Fibroblast of the aortic adventitia (primary cell): ENCODE data around the gene SDK2. TPM values are rescaled to one million over a fixed set of nuclear protein-coding genes. Genes with fewer than 3 reads are reported as not detected.

Source experiments
- DNase-seq: peaks from one replicate; pipeline ENCODE4 v3.0.0-alpha.2; 2010; ENCODE audit warnings: low read depth
- H3K4me3 ChIP-seq: 2 replicates; pipeline ENCODE4 v1.5.1; 2011; ENCODE audit warnings: low read depth, mild to moderate bottlenecking, control low read depth, low read length, moderate library complexity
- total RNA-seq: library from RNA; depleted of rRNA; stranded (reverse); fragments of >200 nt; gene quantifications from 2 replicates; pipeline ENCODE4 v1.2.3, GENCODE V29; 2012; ENCODE audit warnings: low replicate concordance
- TF ChIP-seq, protein P1 (sequence below): IDR thresholded peaks from 2 replicates; pipeline ENCODE4 v1.5.1; 2011; ENCODE audit warnings: mild to moderate bottlenecking, low read length, control low read depth, inconsistent platforms; ENCODE audit not compliant: insufficient read depth

SDK2 gene
- total RNA-seq, 1 donor = not detected

DNA sequence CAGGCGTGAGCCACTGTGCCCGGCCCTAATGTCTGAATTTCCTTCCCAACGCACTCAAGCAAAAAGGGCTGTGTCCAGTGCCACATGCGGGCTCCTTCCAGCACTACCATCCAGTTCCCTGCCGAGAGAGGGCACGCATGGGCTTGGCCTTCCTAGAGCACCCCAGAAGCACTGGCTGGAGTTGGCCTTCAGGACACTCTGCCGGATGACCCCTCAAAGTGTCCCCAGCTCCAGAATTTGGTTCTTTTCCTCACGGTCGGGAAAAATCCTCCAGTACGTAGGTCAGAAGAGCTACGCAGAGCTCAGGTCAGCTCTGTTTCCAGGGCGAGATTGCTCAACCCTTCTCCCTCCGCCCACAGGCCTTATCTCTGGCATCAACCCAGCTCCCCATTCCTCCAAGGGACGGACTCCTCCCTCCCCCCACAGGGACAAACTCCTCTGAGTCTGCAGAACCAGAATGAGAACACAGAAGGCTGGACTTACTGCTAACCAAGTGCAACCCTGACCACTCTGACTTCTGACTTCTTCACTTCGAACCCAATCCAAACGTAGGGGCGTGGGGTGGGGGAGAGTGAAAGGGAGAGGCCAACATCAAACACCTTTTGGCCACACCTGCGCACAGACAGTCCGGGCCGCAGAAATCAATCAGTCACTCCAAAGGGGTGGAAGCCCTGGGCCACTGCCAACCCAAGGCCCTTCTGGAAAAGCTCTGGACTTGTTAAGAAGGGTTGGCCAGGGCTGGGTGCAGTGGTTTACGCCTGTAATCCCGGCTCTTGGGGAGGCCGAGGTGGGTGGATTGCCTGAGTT is 336.0 kb downstream of the SDK2 start:
- TF ChIP-seq, protein P1, sequence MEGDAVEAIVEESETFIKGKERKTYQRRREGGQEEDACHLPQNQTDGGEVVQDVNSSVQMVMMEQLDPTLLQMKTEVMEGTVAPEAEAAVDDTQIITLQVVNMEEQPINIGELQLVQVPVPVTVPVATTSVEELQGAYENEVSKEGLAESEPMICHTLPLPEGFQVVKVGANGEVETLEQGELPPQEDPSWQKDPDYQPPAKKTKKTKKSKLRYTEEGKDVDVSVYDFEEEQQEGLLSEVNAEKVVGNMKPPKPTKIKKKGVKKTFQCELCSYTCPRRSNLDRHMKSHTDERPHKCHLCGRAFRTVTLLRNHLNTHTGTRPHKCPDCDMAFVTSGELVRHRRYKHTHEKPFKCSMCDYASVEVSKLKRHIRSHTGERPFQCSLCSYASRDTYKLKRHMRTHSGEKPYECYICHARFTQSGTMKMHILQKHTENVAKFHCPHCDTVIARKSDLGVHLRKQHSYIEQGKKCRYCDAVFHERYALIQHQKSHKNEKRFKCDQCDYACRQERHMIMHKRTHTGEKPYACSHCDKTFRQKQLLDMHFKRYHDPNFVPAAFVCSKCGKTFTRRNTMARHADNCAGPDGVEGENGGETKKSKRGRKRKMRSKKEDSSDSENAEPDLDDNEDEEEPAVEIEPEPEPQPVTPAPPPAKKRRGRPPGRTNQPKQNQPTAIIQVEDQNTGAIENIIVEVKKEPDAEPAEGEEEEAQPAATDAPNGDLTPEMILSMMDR = no peak
- H3K4me3 ChIP-seq = peak overlapping the region; percentile 56
- peak; percentile 98 for DNase-seq

DNA sequence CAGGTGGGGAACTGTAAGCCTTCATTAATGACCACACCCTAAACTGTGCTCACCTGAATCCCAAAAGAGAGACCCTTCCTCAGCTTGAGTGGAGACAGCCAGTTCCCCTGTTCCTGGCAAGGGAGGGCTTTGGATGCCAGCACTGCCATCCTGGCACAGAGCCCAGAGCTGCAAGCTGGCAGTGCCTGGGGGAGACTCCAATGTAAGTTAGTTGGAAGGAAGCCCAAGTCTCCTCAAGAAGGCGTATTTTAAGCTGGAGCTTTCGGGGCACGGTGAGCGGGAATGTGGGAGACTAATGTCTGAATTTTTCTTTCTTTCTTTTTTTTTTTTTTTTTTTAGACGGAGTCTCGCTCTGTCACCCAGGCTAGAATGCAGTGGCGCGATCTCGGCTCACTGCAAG is 337.1 kb downstream of the SDK2 start:
- TF ChIP-seq, protein P1 = no peak
- no peak overlapping the region for H3K4me3 ChIP-seq
- DNase-seq = no peak

DNA sequence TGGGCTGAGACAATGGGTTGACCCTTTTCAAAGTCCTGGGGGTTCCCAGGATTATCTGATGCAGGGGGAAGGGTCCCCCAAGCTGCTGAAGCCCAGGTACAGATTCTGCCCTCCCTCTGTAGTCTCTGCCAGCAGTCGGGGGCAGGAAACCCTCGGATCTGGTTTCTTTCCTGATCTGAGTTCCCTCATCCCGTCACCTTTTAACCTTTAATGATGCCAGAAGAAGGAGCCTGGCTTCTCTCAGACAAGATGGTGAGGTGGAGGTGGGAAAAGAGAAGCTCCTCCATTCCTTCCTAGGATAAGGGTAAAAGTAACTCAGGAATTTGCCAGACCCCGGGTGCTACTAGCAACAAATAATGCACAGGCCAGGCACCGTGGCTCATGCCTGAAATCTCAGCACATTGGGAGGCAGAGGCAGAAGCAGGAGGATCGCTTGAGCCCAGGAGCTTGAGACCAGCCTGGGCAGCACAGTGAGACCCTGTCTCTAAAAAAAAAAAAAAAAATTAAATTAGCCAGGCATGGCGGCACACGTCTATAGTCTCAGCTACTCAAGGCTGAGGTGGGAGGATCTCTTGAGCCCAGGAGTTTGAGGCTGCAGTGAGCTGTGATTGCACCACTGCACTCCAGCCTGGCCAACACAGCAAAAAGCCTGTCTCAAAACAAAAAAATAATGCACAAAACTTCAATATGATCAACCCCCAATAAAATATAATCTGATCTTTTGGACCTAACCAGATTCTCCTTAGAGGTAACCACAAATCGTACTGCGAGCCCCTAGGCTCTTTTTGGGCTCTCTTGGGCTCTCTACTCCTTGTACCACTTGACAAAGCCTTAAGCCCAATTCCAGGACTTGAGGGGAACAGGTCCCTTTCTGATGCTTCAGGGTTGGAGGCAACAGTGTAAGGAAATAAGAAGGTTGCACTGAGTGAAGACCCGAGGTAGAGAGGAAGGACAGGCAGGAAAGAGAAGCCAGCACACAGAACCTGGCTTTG is 338.1 kb downstream of the SDK2 start:
- TF ChIP-seq, protein P1 = no peak
- no peak for DNase-seq
- H3K4me3 ChIP-seq = no peak overlapping the region

DNA sequence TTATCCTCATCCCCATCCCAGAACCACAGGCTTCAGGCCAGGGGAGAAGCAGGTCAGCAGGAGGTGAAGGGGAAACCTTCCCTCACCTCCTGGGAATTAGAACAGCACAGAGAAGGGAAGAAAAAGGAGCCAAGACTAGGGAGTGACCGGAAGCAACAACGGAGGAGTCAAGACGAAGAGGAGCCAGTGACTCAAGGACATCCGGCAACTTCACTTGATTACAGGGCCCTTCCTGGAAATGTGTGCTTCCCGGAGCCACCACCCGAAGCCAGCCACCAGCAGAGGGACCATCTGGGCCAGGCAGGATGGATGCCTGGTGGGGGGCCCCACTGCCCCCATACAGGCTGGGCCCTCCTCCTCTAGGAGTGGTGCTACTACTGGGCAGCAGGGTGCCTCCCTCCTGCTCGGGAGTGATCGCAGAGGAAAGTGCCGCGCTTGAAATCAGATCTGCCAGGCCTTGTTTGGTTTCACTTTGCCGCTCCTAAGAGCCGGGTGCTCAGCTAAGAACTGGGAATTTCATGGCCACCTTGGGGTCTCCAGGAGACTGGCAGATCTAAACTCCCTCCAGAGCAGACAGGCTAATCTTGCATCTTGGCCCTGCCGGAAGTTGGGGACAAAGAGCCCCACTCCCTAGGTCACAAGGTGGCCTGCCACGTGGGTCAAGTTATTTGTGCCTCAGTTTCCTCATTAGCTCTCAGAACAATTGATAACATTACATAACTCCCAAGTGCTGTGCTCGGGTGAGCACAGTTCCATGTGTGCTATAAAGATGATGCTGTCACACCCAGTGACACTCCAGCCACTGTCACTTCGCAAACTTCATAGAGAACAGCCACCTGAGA is 339.1 kb downstream of the SDK2 start:
- H3K4me3 ChIP-seq = peak overlapping the region; percentile 62
- TF ChIP-seq, protein P1 = peak; percentile 44
- DNase-seq = peak; percentile 88

DNA sequence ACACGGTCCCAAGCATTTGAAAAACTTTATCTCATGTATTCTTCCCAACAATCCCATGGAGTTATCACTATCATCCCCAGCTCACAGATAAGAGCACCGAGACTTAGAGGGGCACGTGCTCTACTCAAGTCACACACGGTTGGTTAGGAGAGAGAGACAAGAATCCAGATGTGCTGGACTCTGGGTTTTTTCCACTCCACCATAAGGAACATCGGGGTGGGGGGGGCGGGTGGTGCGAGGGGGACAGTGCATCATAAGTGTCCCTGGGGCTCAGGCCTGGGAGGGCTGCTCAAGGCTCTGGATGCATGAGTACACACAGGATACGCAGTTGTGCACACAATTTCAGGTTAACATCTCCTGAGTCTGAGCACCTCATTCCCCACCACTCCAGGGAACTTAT is 339.8 kb downstream of the SDK2 start:
- no peak for DNase-seq
- TF ChIP-seq, protein P1 = no peak
- peak overlapping the region; percentile 62 for H3K4me3 ChIP-seq

DNA sequence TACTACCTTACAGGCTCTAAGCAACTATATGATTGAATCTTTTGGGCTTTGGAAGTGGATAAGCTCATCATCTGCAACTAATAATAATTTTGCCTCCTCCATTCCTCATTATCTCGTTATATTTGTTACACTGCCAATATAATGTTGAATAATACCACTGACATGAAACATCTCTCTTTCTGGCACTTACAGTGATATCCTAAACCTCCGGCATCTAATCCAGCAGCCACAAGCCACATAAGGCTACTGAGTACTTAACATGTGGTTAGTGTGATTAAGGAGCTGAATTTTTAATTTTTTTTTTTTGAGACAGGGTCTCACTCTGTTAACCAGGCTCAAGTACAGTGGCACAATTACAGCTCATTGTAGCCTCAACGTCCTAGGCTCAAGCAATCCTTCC is 342.1 kb downstream of the SDK2 start:
- TF ChIP-seq, protein P1 = no peak
- H3K4me3 ChIP-seq = no peak overlapping the region
- DNase-seq = peak; percentile 78
